Body of pancreas (tissue), 4 donors: ENCODE data around the gene ACSL3. TPM values are rescaled to one million over a fixed set of nuclear protein-coding genes. Genes with fewer than 3 reads are reported as not detected.

ENCODE experiments used
- ATAC-seq: fragments of 150-250 bp; one replicate; pipeline ENCODE4 v1.9.1; 2016
- DNase-seq, 4 donors: peaks; one replicate each; pipeline ENCODE4 v3.0.0-alpha.2; 2019
- H3K27ac ChIP-seq, 4 donors: fragments of 200-600 bp; sonication (generic); 1 replicate in 3 of 4; 2 replicates in 1 of 4; pipeline versions ENCODE4 v1.5.1 to v1.6.1; 2016 to 2019; ENCODE audit warnings: mild to moderate bottlenecking in 1 of 4, mixed read lengths in 1 of 4, moderate library complexity in 1 of 4
- H3K27me3 ChIP-seq, 2 donors: fragments of 200-600 bp; sonication (generic); one replicate each; pipeline ENCODE4 v1.6.0; 2016; ENCODE audit warnings: mild to moderate bottlenecking in 1 of 2
- H3K36me3 ChIP-seq, 2 donors: fragments of 200-600 bp; sonication (generic); replicated peaks in 1 of 2; 2 replicates each; pipeline ENCODE4 v1.5.1; 2016; ENCODE audit warnings: low read depth in 2 of 2; ENCODE audit not compliant: insufficient read depth in 1 of 2
- H3K4me1 ChIP-seq: fragments of 200-600 bp; sonication (generic); one replicate; pipeline ENCODE4 v1.6.0; 2016
- H3K4me3 ChIP-seq, 2 donors: fragments of 200-600 bp; sonication (generic); 1 replicate in 1 of 2; 2 replicates in 1 of 2; pipeline ENCODE4 v1.5.1; 2016 to 2019
- H3K9me3 ChIP-seq, 3 donors: fragments of 200-600 bp; sonication (generic); 1 replicate in 2 of 3; 2 replicates in 1 of 3; pipeline ENCODE4 v1.5.1; 2016
- POLR2A ChIP-seq, 3 donors: fragments of 450-650 bp; IDR thresholded peaks; one replicate each; pipeline ENCODE4 v1.6.1; 2016; ENCODE audit warnings: antibody characterized with exemption in 3 of 3, mild to moderate bottlenecking in 2 of 3
- WGBS, 2 donors: methylation state at CpG; one replicate each; pipeline ENCODE4 v1.1.5; 2017; 5-methylcytosine and 5-hydroxymethylcytosine counted together
- intact Hi-C: fragments of 100-400 bp; cut with DNase I; formaldehyde crosslinking; loops from one replicate; pipeline ENCODE4 v1.15.1; 2023
- total RNA-seq, 2 donors: library from RNA; depleted of rRNA; stranded (reverse); fragments of >200 nt; gene quantifications; one replicate each; pipeline ENCODE4 v1.1.0, GENCODE V29; 2016
- TF ChIP-seq, protein P1 (sequence below), 7 experiments: fragments of 450-650 bp in 4 of 7; fragments of 200-600 bp in 3 of 7; sonication (generic) in 3 of 7; IDR thresholded peaks; one replicate each; pipeline ENCODE4 v1.5.1; 2016 to 2019; ENCODE audit warnings: antibody characterized with exemption in 7 of 7

ACSL3 gene
- total RNA-seq, 2 donors from 2014 or later, result 24.6 to 60.0 TPM

DNA sequence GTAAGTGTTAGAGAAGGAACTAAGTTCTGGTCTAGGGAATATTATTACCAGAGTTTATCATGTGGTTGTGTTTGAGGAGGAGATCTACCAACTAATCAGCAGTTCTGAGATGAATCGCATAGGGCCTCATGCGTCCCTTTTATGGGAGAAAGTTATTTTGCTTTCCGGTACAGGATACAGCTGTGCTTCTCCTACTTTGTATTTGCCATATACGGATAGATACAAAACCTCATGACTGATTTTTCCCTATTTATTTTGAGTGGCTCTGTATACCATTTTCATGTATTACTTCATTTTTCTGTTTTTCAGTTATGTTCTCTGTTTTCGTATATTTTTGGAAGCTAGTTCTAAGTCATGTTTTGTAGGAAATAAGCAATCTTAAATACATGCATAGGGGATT lies 66.8 kb downstream of the ACSL3 start:
- intact Hi-C loops, result no loop called here
- Histone ChIP-seq H3K27me3 (no peaks in the 10 kb centered on the region), H3K4me3 (no peak overlapping the region), H3K9me3 (no peaks in the 10 kb centered on the region), H3K27ac (no peak overlapping the region), H3K4me1 (no peaks in the 10 kb centered on the region), H3K36me3 (peaks cover 0 to 18% of the 10 kb centered on the region in 2 donors)
- no peak for TF ChIP-seq POLR2A (IDR thresholded peaks at IDR 0.05)
- TF ChIP-seq, protein P1, sequence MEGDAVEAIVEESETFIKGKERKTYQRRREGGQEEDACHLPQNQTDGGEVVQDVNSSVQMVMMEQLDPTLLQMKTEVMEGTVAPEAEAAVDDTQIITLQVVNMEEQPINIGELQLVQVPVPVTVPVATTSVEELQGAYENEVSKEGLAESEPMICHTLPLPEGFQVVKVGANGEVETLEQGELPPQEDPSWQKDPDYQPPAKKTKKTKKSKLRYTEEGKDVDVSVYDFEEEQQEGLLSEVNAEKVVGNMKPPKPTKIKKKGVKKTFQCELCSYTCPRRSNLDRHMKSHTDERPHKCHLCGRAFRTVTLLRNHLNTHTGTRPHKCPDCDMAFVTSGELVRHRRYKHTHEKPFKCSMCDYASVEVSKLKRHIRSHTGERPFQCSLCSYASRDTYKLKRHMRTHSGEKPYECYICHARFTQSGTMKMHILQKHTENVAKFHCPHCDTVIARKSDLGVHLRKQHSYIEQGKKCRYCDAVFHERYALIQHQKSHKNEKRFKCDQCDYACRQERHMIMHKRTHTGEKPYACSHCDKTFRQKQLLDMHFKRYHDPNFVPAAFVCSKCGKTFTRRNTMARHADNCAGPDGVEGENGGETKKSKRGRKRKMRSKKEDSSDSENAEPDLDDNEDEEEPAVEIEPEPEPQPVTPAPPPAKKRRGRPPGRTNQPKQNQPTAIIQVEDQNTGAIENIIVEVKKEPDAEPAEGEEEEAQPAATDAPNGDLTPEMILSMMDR (IDR thresholded peaks at IDR 0.05), result no peak
- no peak for ATAC-seq
- no peak for DNase-seq
- 90 to 94% methylated on average over 5 of the region's 5 CpGs for WGBS, 2 donors

DNA sequence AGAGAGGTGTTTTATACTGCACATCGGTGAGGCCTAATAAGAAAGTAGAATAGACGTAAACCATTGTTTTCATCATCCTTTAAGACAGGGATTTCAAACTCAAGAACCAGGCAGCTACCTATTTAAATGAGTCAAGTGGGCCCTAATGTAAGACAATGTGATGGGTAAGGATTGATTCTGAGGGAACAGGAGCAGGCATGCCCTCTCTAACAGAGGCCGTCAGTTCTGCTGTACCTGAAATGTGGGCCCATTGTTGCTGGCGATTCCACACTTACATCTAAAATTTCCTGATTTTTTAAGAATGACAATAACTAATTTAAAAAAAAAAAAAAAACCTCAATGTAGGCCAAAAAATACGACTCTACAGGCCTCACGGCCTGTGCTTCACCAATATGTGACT lies 67.5 kb downstream of the ACSL3 start:
- 96 to 97% methylated on average over 6 of the region's 6 CpGs for WGBS, 2 donors
- no peak for TF ChIP-seq POLR2A (IDR thresholded peaks at IDR 0.05)
- TF ChIP-seq, protein P1 (IDR thresholded peaks at IDR 0.05), result no peak
- no peak for ATAC-seq
- H3K36me3 ChIP-seq, result peaks cover 0 to 16% of the 10 kb centered on the region in 2 donors
- intact Hi-C loops, result no loop called here
- no peak for DNase-seq
- H3K27me3 ChIP-seq, result no peaks in the 10 kb centered on the region
- H3K9me3 ChIP-seq, result no peaks in the 10 kb centered on the region
- no peak overlapping the region for H3K27ac ChIP-seq
- H3K4me1 ChIP-seq, result no peaks in the 10 kb centered on the region
- no peak overlapping the region for H3K4me3 ChIP-seq

DNA sequence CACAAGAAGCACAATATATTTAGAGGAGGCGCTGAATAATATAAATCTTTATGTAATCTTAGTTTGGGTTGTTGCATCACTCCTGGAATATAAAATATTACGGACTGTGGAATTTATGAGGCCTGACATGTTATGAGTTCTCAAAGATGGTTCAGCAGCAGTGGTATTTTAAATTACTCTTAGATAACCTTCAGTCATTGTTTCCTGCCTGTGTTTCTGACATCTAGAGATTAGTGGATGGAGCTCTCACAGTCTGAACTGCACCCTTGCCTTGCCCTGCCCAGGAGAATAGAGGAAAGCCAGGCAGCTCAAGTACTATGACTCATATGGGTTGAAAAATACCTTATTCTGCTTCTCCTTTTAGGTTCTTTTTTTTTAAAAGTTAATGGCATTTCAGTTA lies 70.0 kb downstream of the ACSL3 start:
- Histone ChIP-seq H3K27me3 (no peaks in the 10 kb centered on the region), H3K4me1 (no peaks in the 10 kb centered on the region), H3K36me3 (peaks cover 0 to 18% of the 10 kb centered on the region in 2 donors), H3K27ac (no peak overlapping the region), H3K9me3 (no peaks in the 10 kb centered on the region), H3K4me3 (no peak overlapping the region)
- no peak for TF ChIP-seq POLR2A (IDR thresholded peaks at IDR 0.05)
- TF ChIP-seq, protein P1 (IDR thresholded peaks at IDR 0.05), result no peak
- DNase-seq, result no peak
- WGBS, 2 donors, result 94 to 95% methylated on average over 2 of the region's 2 CpGs
- intact Hi-C loops, result no loop called here
- ATAC-seq, result no peak

DNA sequence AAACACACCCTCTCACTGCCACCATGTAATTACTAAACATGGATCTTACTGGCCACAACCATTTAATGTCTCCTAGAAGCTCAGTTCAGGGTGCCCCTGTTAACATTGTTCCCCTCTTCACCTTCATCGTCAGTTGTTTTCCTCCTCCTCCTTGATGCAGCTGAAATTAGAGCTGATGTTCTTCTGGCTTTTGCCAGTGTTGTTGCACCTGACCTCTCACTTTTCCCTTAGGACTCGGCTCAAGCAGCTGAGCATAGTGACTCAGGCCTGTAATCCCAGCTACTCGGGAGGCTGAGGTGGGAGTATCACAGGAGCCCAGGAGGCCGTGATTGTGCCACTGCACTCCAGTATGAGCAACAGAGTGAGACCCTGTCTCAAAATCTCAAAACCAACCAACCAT lies 70.8 kb downstream of the ACSL3 start:
- DNase-seq (no peak), ATAC-seq (no peak)
- Histone ChIP-seq H3K27me3 (no peaks in the 10 kb centered on the region), H3K27ac (no peak overlapping the region), H3K36me3 (peaks cover 0 to 16% of the 10 kb centered on the region in 2 donors), H3K4me3 (no peak overlapping the region), H3K9me3 (no peaks in the 10 kb centered on the region), H3K4me1 (no peaks in the 10 kb centered on the region)
- WGBS, 2 donors, result 92 to 94% methylated on average over 4 of the region's 4 CpGs
- TF ChIP-seq, protein P1 (IDR thresholded peaks at IDR 0.05), result no peak
- intact Hi-C loops, result no loop called here

DNA sequence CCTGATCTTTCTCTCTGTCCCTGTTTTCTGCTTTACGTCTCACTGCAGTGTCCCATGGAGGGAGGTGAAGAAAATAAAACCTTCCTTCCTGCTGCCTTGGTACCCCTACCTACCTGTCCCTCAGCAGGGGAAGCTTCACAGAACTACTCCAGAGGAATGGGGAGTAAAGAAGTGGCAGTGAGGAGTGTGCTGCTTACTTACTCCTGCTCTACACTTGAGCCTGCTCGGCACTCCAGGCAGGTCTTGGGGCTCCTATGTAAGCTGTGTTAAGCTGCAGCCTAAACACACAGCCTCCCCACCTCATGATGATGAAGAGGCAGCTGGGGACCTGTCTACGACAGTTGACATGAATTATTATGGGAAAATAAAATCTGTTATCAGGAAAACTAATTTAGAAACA lies 72.6 kb downstream of the ACSL3 start:
- 82 to 94% methylated on average over 3 of the region's 3 CpGs for WGBS, 2 donors
- DNase-seq (no peak), ATAC-seq (no peak)
- peaks cover 0 to 13% of the 10 kb centered on the region in 2 donors for H3K36me3 ChIP-seq
- no peak overlapping the region for H3K27ac ChIP-seq
- H3K27me3 ChIP-seq, result no peaks in the 10 kb centered on the region
- no peaks in the 10 kb centered on the region for H3K9me3 ChIP-seq
- no peaks in the 10 kb centered on the region for H3K4me1 ChIP-seq
- TF ChIP-seq POLR2A (IDR thresholded peaks at IDR 0.05), result no peak
- TF ChIP-seq, protein P1 (IDR thresholded peaks at IDR 0.05), result no peak
- intact Hi-C loops, result no loop called here
- H3K4me3 ChIP-seq, result no peak overlapping the region
